Epidermal melanocyte (primary cell): ENCODE data around the gene LRRC4C.

Source experiments
- DNase-seq: peaks from one replicate; pipeline ENCODE4 v3.0.0; 2011; ENCODE audit warnings: low spot score; ENCODE audit not compliant: insufficient read length

Gene LRRC4C

DNA sequence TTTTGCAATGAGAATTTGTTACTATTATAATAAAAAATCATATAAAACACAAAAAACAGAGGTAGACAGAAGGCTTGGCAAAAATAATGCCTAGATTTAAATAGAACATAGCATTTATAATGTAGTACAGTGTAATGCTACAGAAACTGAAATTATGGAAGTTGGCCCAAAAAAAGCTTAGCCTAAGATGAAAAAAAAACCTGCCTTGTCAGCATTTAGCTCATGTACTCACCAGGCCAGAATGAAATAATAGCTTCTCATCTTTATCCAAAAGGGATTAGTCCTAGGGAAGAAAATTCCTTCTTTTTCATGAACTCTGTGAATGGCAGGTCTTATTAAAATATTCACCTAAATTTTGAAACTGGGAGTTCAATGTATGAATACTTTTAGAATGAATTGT, 951.1 kb downstream of the LRRC4C start:
- DNase-seq: no peak

DNA sequence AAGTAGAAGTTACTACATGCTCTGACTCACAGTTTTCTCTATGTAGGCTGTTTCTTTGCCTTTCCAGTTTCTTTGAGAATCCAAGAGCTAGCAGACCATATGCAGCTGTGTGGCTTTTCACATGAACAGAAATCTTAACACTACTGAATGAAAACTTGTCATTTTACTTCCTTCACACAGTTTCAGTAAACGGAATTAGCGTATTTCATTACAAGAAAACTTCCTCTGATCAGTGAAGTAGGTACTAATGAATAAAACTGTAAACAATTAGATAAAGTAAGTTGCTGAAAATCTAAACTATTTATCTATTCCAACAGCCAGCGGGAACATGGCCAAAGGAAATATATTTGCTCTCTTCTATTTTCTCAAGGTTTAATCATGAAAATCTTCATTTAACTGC, 953.2 kb downstream of the LRRC4C start:
- DNase-seq: no peak

DNA sequence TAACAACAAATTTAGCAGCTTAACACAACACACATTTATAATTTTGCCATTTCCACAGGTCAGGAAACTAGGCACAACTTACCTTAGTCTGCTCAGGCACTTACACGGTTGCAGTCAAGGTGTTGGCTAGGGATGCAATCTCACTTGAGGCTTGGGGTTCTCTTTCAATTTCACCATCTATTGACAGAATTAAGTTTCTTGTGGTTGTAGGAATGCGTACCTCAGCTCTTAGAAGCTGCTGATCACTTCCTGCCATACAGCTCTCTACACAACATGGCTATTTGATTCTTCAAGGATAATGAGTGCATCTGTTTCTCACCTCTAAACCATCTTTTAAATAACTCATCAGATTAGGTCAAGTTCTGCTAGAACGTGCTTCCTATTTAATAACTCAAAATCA, 968.1 kb downstream of the LRRC4C start:
- no peak for DNase-seq

DNA sequence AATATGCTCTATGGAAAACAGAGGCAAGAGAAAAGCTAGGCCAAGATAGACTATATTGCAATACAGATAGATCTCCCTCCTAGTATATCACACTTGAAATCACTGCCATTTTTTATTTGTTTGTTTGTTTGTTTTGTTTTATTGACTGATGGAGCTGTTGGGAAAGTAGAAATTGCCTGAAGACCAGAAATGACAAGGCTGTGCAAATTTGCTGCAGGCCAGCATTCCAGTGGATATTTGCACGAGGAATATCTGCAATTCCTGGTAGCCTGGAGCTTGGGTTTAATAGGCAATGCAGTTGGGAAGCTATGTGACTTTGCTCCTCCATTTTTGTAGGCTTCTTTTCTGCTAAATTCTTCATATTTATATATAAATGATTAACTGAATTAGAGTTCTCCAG, 991.7 kb downstream of the LRRC4C start:
- no peak for DNase-seq

DNA sequence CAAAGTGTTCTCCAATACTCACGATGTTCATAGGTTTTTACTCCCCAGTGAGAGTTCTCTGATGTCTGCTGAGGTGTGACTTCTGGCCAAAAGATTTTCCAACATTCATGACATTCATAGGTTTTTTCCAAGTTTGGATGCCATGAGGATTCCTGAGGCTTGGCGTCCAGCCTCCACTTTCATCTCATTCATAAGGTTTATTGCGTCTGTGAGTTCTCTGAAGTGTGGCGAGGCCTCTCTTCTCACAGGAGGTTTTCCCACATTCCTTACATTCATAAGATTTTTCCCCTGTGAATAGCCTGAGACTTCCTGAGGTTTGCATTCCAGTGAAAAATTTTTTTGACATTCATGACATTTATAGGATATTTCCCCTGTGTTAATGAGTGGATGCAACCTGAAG, 1014.1 kb downstream of the LRRC4C start:
- DNase-seq: no peak

- no peak for DNase-seq
Measured at GRCh38 chr11:40444151-40444550, 1015.3 kb downstream of the LRRC4C start.

GRCh38 chr11:40435344-40435743, 1024.1 kb downstream of the LRRC4C start:
- no peak for DNase-seq

DNA sequence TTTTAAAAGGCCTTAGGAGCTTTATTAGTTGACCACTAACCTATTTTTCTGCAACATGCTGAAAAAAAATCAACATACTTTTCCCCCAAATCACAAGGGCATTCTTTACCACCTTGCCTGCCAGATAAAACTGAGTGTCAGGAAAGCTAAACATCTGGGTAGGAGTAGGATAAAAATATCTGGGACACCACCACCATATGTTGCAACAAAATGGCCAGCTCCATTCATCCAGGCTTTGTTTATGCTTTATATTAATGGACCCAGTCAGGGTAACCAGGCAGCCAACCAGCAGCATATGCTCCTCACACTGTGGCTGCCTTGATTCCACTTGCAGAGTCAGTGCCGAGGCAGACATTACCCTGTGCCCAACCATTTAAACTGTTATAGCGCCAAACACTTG, 1024.5 kb downstream of the LRRC4C start:
- no peak for DNase-seq

DNA sequence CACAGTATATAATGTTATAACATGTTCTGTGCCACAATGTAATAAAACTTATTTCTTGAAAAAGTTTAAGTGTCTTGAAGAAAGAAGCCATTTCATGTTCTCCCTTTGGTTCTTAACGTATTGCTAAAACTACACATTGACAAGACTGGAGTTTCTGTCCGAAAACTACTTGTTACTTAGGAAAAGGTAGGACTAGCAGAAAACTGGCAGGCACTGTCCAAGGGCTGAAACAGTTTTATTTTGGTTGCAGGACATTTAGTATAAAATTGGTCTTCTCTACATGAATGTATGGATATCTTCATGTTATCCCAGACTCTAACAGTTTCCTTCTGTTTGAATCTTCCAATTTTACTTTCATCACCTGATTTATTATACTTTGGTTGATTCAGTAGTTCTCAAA, 1027.1 kb downstream of the LRRC4C start:
- no peak for DNase-seq

DNA sequence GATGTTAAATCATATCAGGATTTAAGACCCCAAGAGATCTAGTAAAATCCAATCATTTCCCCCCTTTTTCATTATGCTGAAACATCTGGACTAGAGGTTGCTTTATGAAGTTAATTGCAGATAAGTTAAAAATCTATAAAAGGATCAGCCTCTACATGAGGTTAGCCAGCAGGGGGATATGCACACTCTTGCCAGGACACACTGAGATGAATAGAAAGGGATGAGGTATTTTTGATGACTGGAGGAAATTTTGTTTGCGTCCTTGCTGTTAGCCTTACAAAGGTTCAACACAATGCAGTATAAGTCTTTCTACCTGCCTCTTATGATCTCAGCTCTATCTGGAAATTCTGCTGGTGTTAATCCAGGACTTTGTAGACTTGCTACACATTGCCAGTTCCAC, 1034.3 kb downstream of the LRRC4C start:
- DNase-seq: no peak

DNA sequence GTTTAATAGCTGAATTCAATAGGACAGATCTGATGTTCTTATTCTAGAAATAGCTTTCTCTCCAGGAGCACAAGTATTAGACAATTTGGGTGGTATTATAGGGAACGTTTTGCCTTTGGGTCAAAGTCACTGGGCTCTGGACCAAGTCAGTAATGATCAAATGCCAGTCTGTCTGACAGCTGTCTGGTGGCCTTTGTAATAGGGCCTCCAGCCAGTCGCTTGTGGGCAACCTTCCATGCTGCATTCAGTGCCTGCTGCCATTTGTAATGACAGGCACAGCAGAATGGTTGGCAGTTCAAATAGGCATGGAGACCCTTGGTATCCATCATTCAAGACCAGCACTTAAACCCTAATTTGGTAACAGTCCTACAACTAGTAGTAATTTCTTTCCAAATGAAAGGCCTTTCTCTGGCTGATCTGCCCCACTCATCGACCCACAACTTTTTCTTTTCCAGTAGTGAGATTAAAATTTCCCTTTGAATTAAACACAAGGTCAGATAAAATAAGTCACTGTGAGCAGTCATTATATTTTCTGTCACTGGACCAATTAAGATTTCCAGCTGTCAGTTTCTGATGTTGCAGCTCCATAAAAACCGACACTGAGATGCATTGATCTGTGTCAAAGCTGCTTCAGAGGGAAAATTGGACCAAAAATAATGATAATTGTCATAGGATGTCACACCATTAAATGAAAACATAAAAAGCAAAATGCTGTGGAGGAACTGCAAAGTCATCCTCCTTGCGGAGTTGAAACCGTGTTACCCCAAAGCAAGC, 1038.1 kb downstream of the LRRC4C start:
- DNase-seq: no peak

GRCh38 chr11:40417627-40418026, 1041.8 kb downstream of the LRRC4C start:
- DNase-seq: no peak

DNA sequence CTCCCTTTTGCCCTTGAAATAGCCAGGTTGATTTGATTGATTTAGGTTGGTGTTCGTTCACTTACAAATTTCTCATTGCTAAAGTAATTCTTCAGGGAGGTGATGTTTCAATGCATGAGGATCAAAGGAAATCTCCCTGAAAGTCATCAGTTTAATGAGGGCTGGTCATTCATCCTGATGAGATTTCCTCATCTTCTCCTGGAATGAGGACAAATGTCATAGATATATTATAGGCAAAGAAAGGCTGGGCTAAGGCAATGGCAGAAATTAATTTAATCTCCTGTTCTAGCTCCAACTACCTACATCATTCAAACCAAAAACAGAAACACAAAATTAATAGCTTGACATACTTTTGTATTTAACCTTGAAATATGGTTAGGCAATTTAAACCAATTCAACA, 1052.1 kb downstream of the LRRC4C start:
- no peak for DNase-seq

DNA sequence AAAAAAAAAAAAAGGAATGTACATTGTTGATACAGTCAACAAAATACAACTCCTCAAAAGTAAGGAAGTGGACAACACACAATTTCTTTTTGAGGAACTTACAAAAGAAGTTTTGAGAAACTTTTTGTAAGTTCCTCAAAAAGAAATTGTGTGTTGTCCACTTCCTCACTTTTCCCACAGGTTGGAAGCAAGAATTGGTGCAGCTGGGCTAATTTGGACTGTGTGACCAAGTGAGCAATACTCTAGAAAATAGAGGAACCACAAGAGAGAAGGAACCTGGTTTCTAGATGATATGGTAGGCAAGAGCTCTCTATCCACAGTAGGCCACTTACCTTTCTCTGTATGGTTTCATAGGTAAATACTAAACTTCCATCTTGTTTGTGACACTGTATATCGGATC, 1053.8 kb downstream of the LRRC4C start:
- DNase-seq: no peak

- DNase-seq: no peak
Measured at GRCh38 chr11:40403321-40403720, 1056.1 kb downstream of the LRRC4C start.

GRCh38 chr11:40401132-40401853, 1058.2 kb downstream of the LRRC4C start:
- no peak for DNase-seq

DNA sequence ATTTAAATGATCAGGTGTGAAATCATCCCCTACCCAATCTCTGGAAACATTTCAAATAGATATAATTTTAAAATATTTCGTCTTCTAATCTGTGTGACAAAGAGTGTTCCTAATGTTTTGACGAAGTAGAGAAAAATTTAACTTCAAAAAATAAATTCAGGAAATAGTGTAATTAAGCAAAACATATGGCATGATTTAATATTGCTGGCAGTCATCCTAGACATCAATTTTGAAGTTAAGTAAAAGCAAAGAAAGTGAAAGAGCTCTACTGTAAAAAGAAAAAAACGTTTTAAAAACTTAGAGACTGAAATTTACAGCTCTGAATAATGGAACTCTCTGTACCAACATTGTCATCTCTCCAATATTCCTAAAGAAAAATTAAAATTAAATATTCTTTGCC, 1062.3 kb downstream of the LRRC4C start:
- no peak for DNase-seq

- no peak for DNase-seq
Measured at GRCh38 chr11:40393511-40393910, 1065.9 kb downstream of the LRRC4C start.

- DNase-seq: no peak
Measured at GRCh38 chr11:40391679-40392078, 1067.8 kb downstream of the LRRC4C start.

GRCh38 chr11:40388097-40388818, 1071.2 kb downstream of the LRRC4C start:
- no peak for DNase-seq

DNA sequence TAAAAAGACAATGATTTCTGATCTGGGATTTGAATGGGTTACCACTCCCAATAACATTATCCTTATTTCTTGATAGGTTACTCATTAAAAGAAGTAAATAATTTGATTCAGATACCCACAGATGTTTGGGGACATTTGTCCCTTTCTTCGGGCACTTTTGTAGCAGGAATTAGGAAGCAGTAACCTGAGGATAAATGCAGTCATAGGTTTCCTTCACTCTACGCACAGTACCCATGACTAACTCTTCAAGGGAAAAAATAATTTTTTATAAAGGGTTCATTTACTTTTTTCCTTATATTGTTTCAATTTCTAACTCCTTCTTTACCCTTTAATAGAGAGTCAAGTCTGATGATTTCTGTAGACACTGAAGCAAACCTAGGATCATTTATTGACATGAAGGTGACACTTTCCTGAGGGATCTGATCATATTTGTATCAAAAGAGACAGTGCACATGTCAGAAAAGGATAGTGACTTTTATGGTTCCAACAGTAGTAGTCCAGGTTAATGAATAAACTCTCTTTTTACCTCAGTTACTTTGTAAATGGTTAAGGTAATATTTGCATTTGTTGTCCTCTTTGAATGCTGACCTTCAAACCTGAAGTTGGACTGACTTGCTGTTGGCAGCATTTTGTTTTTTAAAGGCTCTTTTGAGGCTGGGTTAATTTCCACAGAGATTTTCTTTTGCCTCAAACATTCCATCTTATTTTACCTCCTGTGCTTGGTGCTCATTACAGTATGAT, 1072.0 kb downstream of the LRRC4C start:
- no peak for DNase-seq

- DNase-seq: no peak
Measured at GRCh38 chr11:40384991-40385390, 1074.5 kb downstream of the LRRC4C start.
